Stomach (tissue), 9 donors: ENCODE data around the gene GRM4. TPM values are rescaled to one million over a fixed set of nuclear protein-coding genes. Genes with fewer than 3 reads are reported as not detected.

ENCODE experiments used
- DNase-seq, 2 donors: peaks; one replicate each; pipeline versions ENCODE4 v3.0.0 to v3.0.0-alpha.2; 2013 to 2019
- H3K27ac ChIP-seq, 5 donors: fragments of 200-600 bp in 4 of 5; sonication (generic) in 4 of 5; one replicate each; pipeline ENCODE4 v1.5.1; 2013 to 2019; ENCODE audit warnings: mild to moderate bottlenecking in 1 of 5, moderate library complexity in 1 of 5
- H3K27me3 ChIP-seq, 3 donors: fragments of 200-600 bp; sonication (generic); one replicate each; pipeline ENCODE4 v1.5.1; 2017 to 2019; ENCODE audit warnings: mixed run types in 1 of 3
- H3K36me3 ChIP-seq, 4 donors: fragments of 200-600 bp; sonication (generic); 1 replicate in 3 of 4; 2 replicates in 1 of 4; pipeline ENCODE4 v1.5.1; 2016 to 2019
- H3K4me1 ChIP-seq, 4 donors: fragments of 200-600 bp; sonication (generic); one replicate each; pipeline ENCODE4 v1.5.1; 2016 to 2019
- H3K4me3 ChIP-seq, 4 donors: fragments of 200-600 bp; sonication (generic) in 3 of 4; one replicate each; pipeline ENCODE4 v1.5.1; 2016 to 2019; ENCODE audit warnings: mild to moderate bottlenecking in 1 of 4
- H3K9me3 ChIP-seq, 4 donors: fragments of 200-600 bp; sonication (generic); one replicate each; pipeline ENCODE4 v1.5.1; 2016 to 2019
- CTCF ChIP-seq, 7 experiments: fragments of 450-650 bp in 4 of 7; fragments of 200-600 bp in 3 of 7; sonication (generic) in 3 of 7; IDR thresholded peaks; one replicate each; pipeline ENCODE4 v1.5.1; 2016 to 2019; ENCODE audit warnings: antibody characterized with exemption in 7 of 7, control low read depth in 2 of 7, mild to moderate bottlenecking in 1 of 7
- EP300 ChIP-seq: sonication (generic); formaldehyde crosslinking; IDR thresholded peaks from one replicate; pipeline ENCODE4 v1.6.1; 2017; ENCODE audit warnings: antibody characterized with exemption
- POLR2A ChIP-seq, 4 donors: fragments of 450-650 bp; IDR thresholded peaks; one replicate each; pipeline ENCODE4 v1.6.1; 2016; ENCODE audit warnings: antibody characterized with exemption in 4 of 4, control low read depth in 2 of 4, mild to moderate bottlenecking in 1 of 4, moderate library complexity in 1 of 4
- POLR2AphosphoS5 ChIP-seq, 3 donors: sonication (generic); formaldehyde crosslinking; IDR thresholded peaks; one replicate each; pipeline ENCODE4 v1.6.1; 2016; ENCODE audit warnings: antibody characterized with exemption in 3 of 3
- WGBS, 5 donors: extraction: QIAGEN DNeasy Blood & Tissue Kit in 3 of 5; methylation state at CpG; one replicate each; pipeline versions ENCODE4 v1.1.5 to v1.1.7; 2013 to 2018; 5-methylcytosine and 5-hydroxymethylcytosine counted together
- intact Hi-C: fragments of 100-400 bp; cut with DNase I; formaldehyde crosslinking; loops from one replicate; pipeline ENCODE4 v1.15.1; 2023; ENCODE audit warnings: low total_unique reads
- polyA plus RNA-seq, 3 donors: library from polyadenylated mRNA; stranded (reverse); fragments of 200-250 nt; gene quantifications; one replicate each; pipeline ENCODE4 v1.2.3, GENCODE V29; 2013
- total RNA-seq, 5 donors: library from RNA; depleted of rRNA; stranded (reverse); fragments of >200 nt; gene quantifications; one replicate each; pipeline versions ENCODE4 v1.1.0 to v1.2.3, GENCODE V29; 2014 to 2016
- donor health status: healthy with polysubstance abuse.
- donor health status: Bipolar disorder and iron deficiency.
- donor health status: healthy.

The GRM4 gene
- total and polyA plus RNA-seq, 8 donors: 0.55 TPM; not detected in 7

GRCh38 chr6:34150766-34151165 lies 4.9 kb upstream of the GRM4 start:
- TF ChIP-seq EP300: no peak
- no peak for TF ChIP-seq POLR2AphosphoS5 (IDR thresholded peaks at IDR 0.05)
- TF ChIP-seq CTCF (IDR thresholded peaks at IDR 0.05): no peak
- no peak for TF ChIP-seq POLR2A (IDR thresholded peaks at IDR 0.05)
- intact Hi-C loops: loop anchor here (5.0 to 10.0 kb wide), 2 partner anchors 93 to 376 kb away; no protein-coding TSS in a partner anchor
- Histone ChIP-seq H3K9me3 (no peaks in the 10 kb centered on the region), H3K36me3 (no peaks in the 10 kb centered on the region), H3K27me3 (peaks cover 5 to 96% (median 76%) of the 10 kb centered on the region in 3 donors), H3K4me1 (peaks cover 8 to 14% (median 13%) of the 10 kb centered on the region in 4 donors), H3K4me3 (no peak overlapping the region), H3K27ac (no peak overlapping the region)
- DNase-seq: no peak
- 56 to 68% (median 58%) methylated on average over 8 of the region's 8 CpGs for WGBS, 5 donors

GRCh38 chr6:34149831-34150400 lies 4.0 kb upstream of the GRM4 start:
- no peak for TF ChIP-seq POLR2AphosphoS5 (IDR thresholded peaks at IDR 0.05)
- no peak for TF ChIP-seq CTCF (IDR thresholded peaks at IDR 0.05)
- no peak for TF ChIP-seq POLR2A (IDR thresholded peaks at IDR 0.05)
- TF ChIP-seq EP300: no peak
- peaks cover 0 to 96% (median 79%) of the 10 kb centered on the region in 3 donors for H3K27me3 ChIP-seq
- peaks cover 16 to 21% (median 19%) of the 10 kb centered on the region in 4 donors for H3K4me1 ChIP-seq
- no peak for DNase-seq
- H3K27ac ChIP-seq: no peak overlapping the region
- 79 to 88% (median 82%) methylated on average over 3 to 4 of the region's 4 CpGs for WGBS, 5 donors
- H3K4me3 ChIP-seq: no peak overlapping the region
- no peaks in the 10 kb centered on the region for H3K36me3 ChIP-seq
- intact Hi-C loops: loop anchor here (5.0 to 10.0 kb wide), 2 partner anchors 93 to 375 kb away; no protein-coding TSS in a partner anchor
- H3K9me3 ChIP-seq: no peaks in the 10 kb centered on the region

DNA sequence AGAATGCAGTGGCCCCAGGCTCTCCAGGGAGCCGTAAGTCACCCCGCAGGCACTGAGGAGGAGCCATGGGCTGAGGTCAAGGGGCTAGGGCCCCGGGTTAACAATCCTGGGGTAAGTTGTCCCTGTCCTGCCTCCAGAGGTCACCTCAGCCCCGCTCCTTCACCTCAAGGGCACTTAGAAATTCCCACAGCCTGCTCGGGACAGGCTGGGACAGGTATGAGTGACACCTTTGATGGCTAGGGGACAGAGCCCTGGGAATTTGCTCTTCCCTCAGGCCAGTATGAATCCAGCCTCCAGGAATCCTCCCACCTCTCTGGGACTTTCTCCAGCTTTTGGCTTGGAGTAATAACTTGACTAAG lies 3.5 kb upstream of the GRM4 start:
- WGBS, 5 donors: 36 to 54% (median 38%) methylated on average over 3 to 5 of the region's 5 CpGs
- Histone ChIP-seq H3K27me3 (peaks cover 0 to 96% (median 79%) of the 10 kb centered on the region in 3 donors), H3K4me3 (no peak overlapping the region), H3K9me3 (no peaks in the 10 kb centered on the region), H3K27ac (no peak overlapping the region), H3K36me3 (no peaks in the 10 kb centered on the region), H3K4me1 (peaks cover 16 to 21% (median 19%) of the 10 kb centered on the region in 4 donors)
- intact Hi-C loops: no loop called here
- TF ChIP-seq CTCF (IDR thresholded peaks at IDR 0.05) (no peak), POLR2AphosphoS5 (IDR thresholded peaks at IDR 0.05) (no peak), EP300 (no peak), POLR2A (IDR thresholded peaks at IDR 0.05) (no peak)
- DNase-seq: no peak

DNA sequence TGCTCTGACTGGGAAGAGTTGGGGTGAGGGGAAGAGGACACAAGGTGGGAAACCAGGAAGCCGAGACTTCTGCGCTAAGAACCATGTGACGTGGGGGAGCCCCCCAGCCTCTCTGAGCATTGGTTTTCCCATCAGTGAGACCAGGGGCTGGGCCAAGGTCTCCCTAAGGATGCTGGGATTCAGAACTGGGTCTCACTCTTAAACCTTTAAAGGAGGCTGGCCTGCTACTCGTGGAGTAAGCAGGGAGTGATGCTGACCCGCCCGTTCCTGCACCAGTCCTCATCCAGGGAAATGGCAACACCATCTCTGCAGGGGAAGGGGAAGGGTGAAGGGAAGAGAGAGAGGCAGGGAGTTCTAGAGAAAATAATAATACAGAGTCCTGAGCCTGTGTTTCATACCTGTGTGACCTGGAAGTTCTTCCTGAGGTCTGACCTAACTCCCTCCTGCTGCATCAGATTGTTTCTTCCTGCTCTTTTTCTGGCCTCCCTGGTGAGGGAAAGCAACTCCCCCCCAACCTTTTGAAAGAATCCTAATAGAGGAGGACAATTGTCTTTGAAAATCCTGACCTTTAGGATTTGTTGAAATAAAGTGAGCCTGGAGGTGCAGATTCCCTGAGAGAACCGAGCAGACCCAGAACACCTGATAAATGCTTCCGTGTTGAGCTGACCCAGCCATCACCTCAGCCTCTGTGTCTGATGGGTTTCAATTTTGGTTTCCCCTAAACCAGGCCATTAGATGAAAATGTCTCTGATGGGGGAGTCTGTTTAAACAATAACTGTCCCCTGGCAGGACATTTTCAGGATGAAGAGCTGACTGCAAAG lies 3.0 kb upstream of the GRM4 start:
- Histone ChIP-seq H3K27me3 (peaks cover 0 to 96% (median 79%) of the 10 kb centered on the region in 3 donors), H3K9me3 (no peaks in the 10 kb centered on the region), H3K27ac (no peak overlapping the region), H3K4me3 (no peak overlapping the region), H3K4me1 (peaks cover 21 to 23% (median 22%) of the 10 kb centered on the region in 4 donors), H3K36me3 (no peaks in the 10 kb centered on the region)
- DNase-seq: no peak
- intact Hi-C loops: no loop called here
- no peak for TF ChIP-seq POLR2A (IDR thresholded peaks at IDR 0.05)
- WGBS, 5 donors: 63 to 66% (median 64%) methylated on average over 8 of the region's 8 CpGs
